HepG2 (cell line): ENCODE data around the gene GMEB2. TPM values are rescaled to one million over a fixed set of nuclear protein-coding genes. Genes with fewer than 3 reads are reported as not detected.

ENCODE experiments used
- DZIP1 ChIP-seq: sonication (generic); formaldehyde crosslinking; IDR thresholded peaks from 2 replicates; pipeline ENCODE4 v1.5.0; 2020; ENCODE audit warnings: mild to moderate bottlenecking, missing genetic modification reagents
- FOXO1 ChIP-seq: sonication (generic); formaldehyde crosslinking; IDR thresholded peaks from 2 replicates; pipeline ENCODE4 v1.4.0; 2020; ENCODE audit warnings: missing genetic modification reagents
- NONO ChIP-seq, 2 experiments: fragments of 450-650 bp in 1 of 2; sonication (generic) in 1 of 2; formaldehyde crosslinking in 1 of 2; IDR thresholded peaks in 1 of 2; conservative IDR thresholded peaks in 1 of 2; 2 replicates each; pipeline versions ENCODE4 v1.6.1 to v1.8.0; 2017 to 2022; ENCODE audit warnings: mild to moderate bottlenecking in 1 of 2, missing genetic modification reagents in 1 of 2, moderate library complexity in 1 of 2
- PATZ1 ChIP-seq: sonication (generic); formaldehyde crosslinking; IDR thresholded peaks from 2 replicates; pipeline ENCODE4 v1.4.0; 2020; ENCODE audit warnings: missing genetic modification reagents
- RXRB ChIP-seq: IDR thresholded peaks from 2 replicates; pipeline ENCODE4 v1.6.1; 2016; ENCODE audit warnings: borderline replicate concordance, missing genetic modification reagents, missing compliant biosample characterization
- SALL1 ChIP-seq: sonication (generic); formaldehyde crosslinking; IDR thresholded peaks from 2 replicates; pipeline ENCODE4 v1.8.0; 2022; ENCODE audit warnings: mild to moderate bottlenecking, missing genetic modification reagents
- SAP130 ChIP-seq: IDR thresholded peaks from 2 replicates; pipeline ENCODE4 v1.6.1; 2016; ENCODE audit warnings: low read depth
- SMAD1 ChIP-seq: sonication (generic); formaldehyde crosslinking; IDR thresholded peaks from 2 replicates; pipeline ENCODE4 v1.4.0; 2020; ENCODE audit warnings: missing genetic modification reagents, low read depth, mild to moderate bottlenecking, borderline replicate concordance
- SOX6 ChIP-seq, 2 experiments: fragments of 450-650 bp in 1 of 2; sonication (generic) in 1 of 2; formaldehyde crosslinking in 1 of 2; IDR thresholded peaks; 2 replicates each; pipeline versions ENCODE4 v1.4.0 to v1.6.1; 2017 to 2020; ENCODE audit warnings: antibody characterized with exemption in 1 of 2, mild to moderate bottlenecking in 1 of 2, missing genetic modification reagents in 1 of 2
- STAT5B ChIP-seq: sonication (generic); formaldehyde crosslinking; IDR thresholded peaks from 2 replicates; pipeline ENCODE4 v1.4.0; 2020; ENCODE audit warnings: missing genetic modification reagents
- TBX3 ChIP-seq: fragments of 450-650 bp; IDR thresholded peaks from 2 replicates; pipeline ENCODE4 v1.6.1; 2017; ENCODE audit warnings: antibody characterized with exemption, mild to moderate bottlenecking, inconsistent platforms, borderline replicate concordance
- ZC3H13 ChIP-seq: sonication (generic); formaldehyde crosslinking; IDR thresholded peaks from 2 replicates; pipeline ENCODE4 v1.8.1; 2023; ENCODE audit warnings: mild to moderate bottlenecking, missing genetic modification reagents, moderate library complexity
- ZFP36 ChIP-seq: fragments of 150-350 bp; IDR thresholded peaks from 2 replicates; pipeline ENCODE4 v1.6.1; 2018; ENCODE audit warnings: borderline replicate concordance, low read length, low read depth; ENCODE audit not compliant: partially characterized antibody
- ZFP91 ChIP-seq: sonication (generic); formaldehyde crosslinking; IDR thresholded peaks from 2 replicates; pipeline ENCODE4 v1.9.0; 2022; ENCODE audit warnings: missing genetic modification reagents, mild to moderate bottlenecking, borderline replicate concordance
- ZFY ChIP-seq: sonication (generic); formaldehyde crosslinking; IDR thresholded peaks from 2 replicates; pipeline ENCODE4 v1.4.0; 2020; ENCODE audit warnings: missing genetic modification reagents
- ZNF468 ChIP-seq: sonication (generic); formaldehyde crosslinking; IDR thresholded peaks from 2 replicates; pipeline ENCODE4 v1.8.0; 2022; ENCODE audit warnings: mild to moderate bottlenecking, moderate library complexity, missing genetic modification reagents
- ZNF556 ChIP-seq: sonication (generic); formaldehyde crosslinking; IDR thresholded peaks from 2 replicates; pipeline ENCODE4 v1.4.0; 2020; ENCODE audit warnings: mild to moderate bottlenecking, missing genetic modification reagents, borderline replicate concordance
- ZNF740 ChIP-seq: sonication (generic); formaldehyde crosslinking; IDR thresholded peaks from 2 replicates; pipeline ENCODE4 v1.4.0; 2020; ENCODE audit warnings: missing genetic modification reagents
- ZNF788 ChIP-seq: sonication (generic); formaldehyde crosslinking; IDR thresholded peaks from 2 replicates; pipeline ENCODE4 v1.5.0; 2020; ENCODE audit warnings: mild to moderate bottlenecking, missing genetic modification reagents, borderline replicate concordance
- ZNF800 ChIP-seq: sonication (generic); formaldehyde crosslinking; IDR thresholded peaks from 2 replicates; pipeline ENCODE4 v1.4.0; 2020; ENCODE audit warnings: missing genetic modification reagents
- polyA plus RNA-seq, 8 experiments: library from polyadenylated mRNA; depleted of rRNA in 3 of 8; stranded (reverse) in 7 of 8; unstranded in 1 of 8; fragments of >200 nt; fragmentation: Illumina TruSeq in 4 of 8; extraction: Trizol in 4 of 8; gene quantifications; 2 replicates each; pipeline versions ENCODE4 v1.2.1 to v1.2.3, GENCODE V29; 2011 to 2016; ENCODE audit warnings: low read depth in 4 of 8, missing spikeins in 1 of 8, mixed read lengths in 1 of 8; ENCODE audit not compliant: insufficient read depth in 1 of 8
- total RNA-seq, 5 experiments: library from RNA; depleted of rRNA; stranded (reverse); fragments of >200 nt; fragmentation: Illumina TruSeq; extraction: Trizol; gene quantifications; 2 replicates each; pipeline ENCODE4 v1.2.3, GENCODE V29; 2016; ENCODE audit warnings: low read depth in 1 of 5

The GMEB2 gene
- total and polyA plus RNA-seq, 2 of the 13 experiments (the other 11 are each of a cell fraction or from before 2014, with no cell fraction given): 10.6 to 12.4 TPM

- TF ChIP-seq ZNF800 (0 out of 2 replicates have a peak, but pooled peaks have one; percentile 27), RXRB (0 out of 2 replicates have a peak, but pooled peaks have one; percentile 17), ZNF740 (CRISPR knock-in tag) (peak; percentile 34; the same call in 1 of the 2 replicates), ZNF468 (peak; percentile 45; the same call in 1 of the 2 replicates), DZIP1 (no peak), TBX3 (no peak), ZC3H13 (CRISPR knock-in tag) (peak; percentile 64; the same call in 1 of the 2 replicates), ZFP91 (CRISPR knock-in tag) (peak; percentile 58; the same call in 1 of the 2 replicates), ZNF788 (peak; percentile 44; the same call in 1 of the 2 replicates), NONO (IDR thresholded peaks at IDR 0.05) (no peak), NONO (CRISPR knock-in tag; conservative IDR thresholded peaks at IDR 0.05) (0 out of 2 replicates have a peak, but pooled peaks have one; percentile 38), ZFP36 (no peak), PATZ1 (CRISPR knock-in tag) (peak; percentile 95), SMAD1 (CRISPR knock-in tag) (no peak), STAT5B (CRISPR knock-in tag) (no peak), ZFY (CRISPR knock-in tag) (peak; percentile 63), ZNF556 (peak; percentile 57; the same call in 1 of the 2 replicates), SOX6 (IDR thresholded peaks at IDR 0.05) (no peak), SOX6 (CRISPR knock-in tag; IDR thresholded peaks at IDR 0.05) (0 out of 2 replicates have a peak, but pooled peaks have one; percentile 3), SALL1 (CRISPR knock-in tag) (peak; percentile 20; the same call in 1 of the 2 replicates), SAP130 (CRISPR knock-in tag) (peak; percentile 43; the same call in 1 of the 2 replicates), FOXO1 (CRISPR knock-in tag) (0 out of 2 replicates have a peak, but pooled peaks have one; percentile 20)
These were observed 69.4 kb downstream of the GMEB2 start (continued) for GRCh38 chr20:63557481-63557891.
